B cell (primary cell): ENCODE measurements around the gene CDK6.

Experiments
- EZH2 ChIP-seq: IDR thresholded peaks from 2 replicates; pipeline ENCODE4 v1.6.1; 2012; ENCODE audit warnings: borderline replicate concordance, low read depth, mild to moderate bottlenecking, moderate library complexity, low read length; ENCODE audit not compliant: insufficient read depth, poor library complexity, severe bottlenecking
- TF ChIP-seq, protein P1 (sequence below): fragments of 200-600 bp; IDR thresholded peaks from one replicate; pipeline ENCODE4 v1.8.0; 2022; ENCODE audit warnings: antibody characterized with exemption, mild to moderate bottlenecking

- TF ChIP-seq, protein P1, sequence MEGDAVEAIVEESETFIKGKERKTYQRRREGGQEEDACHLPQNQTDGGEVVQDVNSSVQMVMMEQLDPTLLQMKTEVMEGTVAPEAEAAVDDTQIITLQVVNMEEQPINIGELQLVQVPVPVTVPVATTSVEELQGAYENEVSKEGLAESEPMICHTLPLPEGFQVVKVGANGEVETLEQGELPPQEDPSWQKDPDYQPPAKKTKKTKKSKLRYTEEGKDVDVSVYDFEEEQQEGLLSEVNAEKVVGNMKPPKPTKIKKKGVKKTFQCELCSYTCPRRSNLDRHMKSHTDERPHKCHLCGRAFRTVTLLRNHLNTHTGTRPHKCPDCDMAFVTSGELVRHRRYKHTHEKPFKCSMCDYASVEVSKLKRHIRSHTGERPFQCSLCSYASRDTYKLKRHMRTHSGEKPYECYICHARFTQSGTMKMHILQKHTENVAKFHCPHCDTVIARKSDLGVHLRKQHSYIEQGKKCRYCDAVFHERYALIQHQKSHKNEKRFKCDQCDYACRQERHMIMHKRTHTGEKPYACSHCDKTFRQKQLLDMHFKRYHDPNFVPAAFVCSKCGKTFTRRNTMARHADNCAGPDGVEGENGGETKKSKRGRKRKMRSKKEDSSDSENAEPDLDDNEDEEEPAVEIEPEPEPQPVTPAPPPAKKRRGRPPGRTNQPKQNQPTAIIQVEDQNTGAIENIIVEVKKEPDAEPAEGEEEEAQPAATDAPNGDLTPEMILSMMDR = no peak
- no peak for TF ChIP-seq EZH2
Measured at GRCh38 chr7:92768501-92769393, 67.6 kb downstream of the CDK6 start.
